Esophagus (tissue), 2 donors: ENCODE results near the gene EID1. TPM values are rescaled to one million over a fixed set of nuclear protein-coding genes. Genes with fewer than 3 reads are reported as not detected.

Source experiments
- H3K27ac ChIP-seq, 2 donors: one replicate each; pipeline ENCODE4 v1.5.1; 2013; ENCODE audit warnings: low read depth in 2 of 2, mild to moderate bottlenecking in 2 of 2, inconsistent platforms in 1 of 2, low read length in 1 of 2, moderate library complexity in 1 of 2
- H3K27me3 ChIP-seq, 2 donors: one replicate each; pipeline ENCODE4 v1.6.1; 2013; ENCODE audit warnings: low read length in 2 of 2, control low read depth in 1 of 2, mild to moderate bottlenecking in 1 of 2; ENCODE audit not compliant: insufficient read depth in 2 of 2, control insufficient read depth in 1 of 2
- H3K36me3 ChIP-seq, 2 donors: one replicate each; pipeline ENCODE4 v1.6.1; 2013; ENCODE audit warnings: low read length in 1 of 2; ENCODE audit not compliant: control insufficient read depth in 2 of 2, insufficient read depth in 2 of 2
- H3K4me1 ChIP-seq, 2 donors: one replicate each; pipeline ENCODE4 v1.6.1; 2013; ENCODE audit warnings: low read length in 1 of 2; ENCODE audit not compliant: control insufficient read depth in 2 of 2, insufficient read depth in 2 of 2
- H3K4me3 ChIP-seq, 2 donors: one replicate each; pipeline ENCODE4 v1.5.1; 2013; ENCODE audit warnings: low read length in 2 of 2, mild to moderate bottlenecking in 2 of 2, low read depth in 1 of 2, moderate library complexity in 1 of 2
- H3K9me3 ChIP-seq, 2 donors: one replicate each; pipeline ENCODE4 v1.6.1; 2013; ENCODE audit warnings: mild to moderate bottlenecking in 2 of 2, low read depth in 1 of 2, low read length in 1 of 2, moderate library complexity in 1 of 2; ENCODE audit not compliant: control insufficient read depth in 2 of 2, insufficient read depth in 1 of 2
- WGBS, 2 donors: extraction: QIAGEN DNeasy Blood & Tissue Kit; methylation state at CpG; one replicate each; pipeline ENCODE4 v1.1.7; 2013; 5-methylcytosine and 5-hydroxymethylcytosine counted together
- polyA plus RNA-seq, 2 donors: library from polyadenylated mRNA; stranded (reverse); fragments of 200-250 nt; gene quantifications; one replicate each; pipeline ENCODE4 v1.2.3, GENCODE V29; 2013
- donor health status: healthy with polysubstance abuse.
- donor health status: Bipolar disorder and iron deficiency.

EID1 gene
- polyA plus RNA-seq, 2 donors: 41.7 to 54.2 TPM

GRCh38 chr15:48916721-48917120, 38.8 kb downstream of the EID1 start:
- Histone ChIP-seq H3K4me1 (no peaks in the 10 kb centered on the region), H3K9me3 (no peaks in the 10 kb centered on the region), H3K27me3 (no peaks in the 10 kb centered on the region), H3K36me3 (no peaks in the 10 kb centered on the region), H3K27ac (no peak overlapping the region), H3K4me3 (no peak overlapping the region)
- WGBS, 2 donors: 86 to 87% methylated on average over 3 of the region's 3 CpGs

- Histone ChIP-seq H3K27ac (no peak overlapping the region), H3K36me3 (no peaks in the 10 kb centered on the region), H3K4me1 (no peaks in the 10 kb centered on the region), H3K27me3 (no peaks in the 10 kb centered on the region), H3K4me3 (no peak overlapping the region), H3K9me3 (no peaks in the 10 kb centered on the region)
- WGBS, 2 donors: 76 to 77% methylated on average over 2 of the region's 2 CpGs
Measured at GRCh38 chr15:48922046-48922445, 44.1 kb downstream of the EID1 start.

GRCh38 chr15:48924528-48925393, 46.8 kb downstream of the EID1 start:
- H3K4me3 ChIP-seq: no peak overlapping the region
- no peaks in the 10 kb centered on the region for H3K36me3 ChIP-seq
- no peak overlapping the region for H3K27ac ChIP-seq
- H3K27me3 ChIP-seq: no peaks in the 10 kb centered on the region
- 80 to 81% methylated on average over 5 of the region's 5 CpGs for WGBS, 2 donors
- no peaks in the 10 kb centered on the region for H3K4me1 ChIP-seq
- H3K9me3 ChIP-seq: no peaks in the 10 kb centered on the region

- H3K4me1 ChIP-seq: no peaks in the 10 kb centered on the region
- no peaks in the 10 kb centered on the region for H3K9me3 ChIP-seq
- H3K36me3 ChIP-seq: no peaks in the 10 kb centered on the region
- no peaks in the 10 kb centered on the region for H3K27me3 ChIP-seq
- no peak overlapping the region for H3K4me3 ChIP-seq
- WGBS, 2 donors: 44% methylated on average over 9 of the region's 9 CpGs
- no peak overlapping the region for H3K27ac ChIP-seq
Measured at GRCh38 chr15:48925714-48926223, 47.8 kb downstream of the EID1 start.

- no peak overlapping the region for H3K27ac ChIP-seq
- no peaks in the 10 kb centered on the region for H3K36me3 ChIP-seq
- WGBS, 2 donors: 86% methylated on average over 6 of the region's 6 CpGs
Measured at GRCh38 chr15:48928877-48929538, 51.1 kb downstream of the EID1 start.

GRCh38 chr15:48929661-48930060, 51.7 kb downstream of the EID1 start:
- 68 to 73% methylated on average over 3 of the region's 3 CpGs for WGBS, 2 donors
- no peak overlapping the region for H3K4me3 ChIP-seq
- no peaks in the 10 kb centered on the region for H3K36me3 ChIP-seq
- H3K9me3 ChIP-seq: no peaks in the 10 kb centered on the region
- no peak overlapping the region for H3K27ac ChIP-seq
- no peaks in the 10 kb centered on the region for H3K27me3 ChIP-seq
- no peaks in the 10 kb centered on the region for H3K4me1 ChIP-seq

More at GRCh38 chr15:48928877-48929538, 51.1 kb downstream of the EID1 start:
- Histone ChIP-seq H3K4me3 (no peak overlapping the region), H3K27me3 (no peaks in the 10 kb centered on the region), H3K9me3 (no peaks in the 10 kb centered on the region), H3K4me1 (no peaks in the 10 kb centered on the region)

Other genes with a start within 250 kb of the EID1 start
- 1 to 10 TPM; 1.8 to 6.4 TPM for gene FBN1, start 232.4 kb upstream of the EID1 start, polyA plus RNA-seq
- 1 to 10 TPM; 1.6 to 2.1 TPM for gene CEP152, start 67.1 kb upstream of the EID1 start, polyA plus RNA-seq
- under 1 TPM; 0.08 to 0.12 TPM for gene SHC4, start 85.8 kb downstream of the EID1 start, polyA plus RNA-seq
- gene SECISBP2L, start 168.3 kb downstream of the EID1 start, polyA plus RNA-seq: 1 to 10 TPM; 7.3 to 9.1 TPM